Esophagus muscularis mucosa (tissue), 4 donors: Measurements from ENCODE around the gene MSI2.

Experiments used
- EP300 ChIP-seq: sonication (generic); formaldehyde crosslinking; IDR thresholded peaks from one replicate; pipeline ENCODE4 v1.6.1; 2017; ENCODE audit warnings: antibody characterized with exemption
- POLR2A ChIP-seq: fragments of 450-650 bp; IDR thresholded peaks from one replicate; pipeline ENCODE4 v1.6.1; 2017; ENCODE audit warnings: antibody characterized with exemption, moderate library complexity, mild to moderate bottlenecking, low read depth
- POLR2AphosphoS5 ChIP-seq, 2 donors: sonication (generic); formaldehyde crosslinking; IDR thresholded peaks; one replicate each; pipeline ENCODE4 v1.6.1; 2017; ENCODE audit warnings: antibody characterized with exemption in 2 of 2
- TF ChIP-seq, protein P1 (sequence below), 3 experiments: fragments of 200-600 bp in 2 of 3; fragments of 450-650 bp in 1 of 3; sonication (generic) in 2 of 3; IDR thresholded peaks; one replicate each; pipeline ENCODE4 v1.5.1; 2017 to 2019; ENCODE audit warnings: antibody characterized with exemption in 3 of 3, mild to moderate bottlenecking in 2 of 3, moderate library complexity in 1 of 3

DNA sequence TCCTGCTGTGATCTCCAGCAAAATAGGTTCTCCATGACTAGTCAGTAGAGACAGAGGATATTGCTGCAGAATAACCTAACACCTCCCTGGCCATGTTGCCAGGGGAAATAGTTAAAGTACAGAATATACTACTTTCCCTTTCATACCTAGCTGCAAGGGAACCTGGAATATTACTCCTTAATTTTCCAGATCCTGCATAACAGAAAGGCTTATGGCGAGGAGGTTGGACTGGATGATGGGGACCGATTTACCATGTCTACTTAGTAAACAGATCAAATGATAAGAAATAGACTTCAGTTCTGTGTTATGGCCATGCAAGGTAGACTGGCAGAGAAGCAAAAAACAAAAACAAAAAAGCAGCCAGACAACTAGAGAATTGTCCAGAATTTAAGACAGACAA is 117.4 kb downstream of the MSI2 start:
- TF ChIP-seq, protein P1, sequence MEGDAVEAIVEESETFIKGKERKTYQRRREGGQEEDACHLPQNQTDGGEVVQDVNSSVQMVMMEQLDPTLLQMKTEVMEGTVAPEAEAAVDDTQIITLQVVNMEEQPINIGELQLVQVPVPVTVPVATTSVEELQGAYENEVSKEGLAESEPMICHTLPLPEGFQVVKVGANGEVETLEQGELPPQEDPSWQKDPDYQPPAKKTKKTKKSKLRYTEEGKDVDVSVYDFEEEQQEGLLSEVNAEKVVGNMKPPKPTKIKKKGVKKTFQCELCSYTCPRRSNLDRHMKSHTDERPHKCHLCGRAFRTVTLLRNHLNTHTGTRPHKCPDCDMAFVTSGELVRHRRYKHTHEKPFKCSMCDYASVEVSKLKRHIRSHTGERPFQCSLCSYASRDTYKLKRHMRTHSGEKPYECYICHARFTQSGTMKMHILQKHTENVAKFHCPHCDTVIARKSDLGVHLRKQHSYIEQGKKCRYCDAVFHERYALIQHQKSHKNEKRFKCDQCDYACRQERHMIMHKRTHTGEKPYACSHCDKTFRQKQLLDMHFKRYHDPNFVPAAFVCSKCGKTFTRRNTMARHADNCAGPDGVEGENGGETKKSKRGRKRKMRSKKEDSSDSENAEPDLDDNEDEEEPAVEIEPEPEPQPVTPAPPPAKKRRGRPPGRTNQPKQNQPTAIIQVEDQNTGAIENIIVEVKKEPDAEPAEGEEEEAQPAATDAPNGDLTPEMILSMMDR (IDR thresholded peaks at IDR 0.05) = no peak
- no peak for TF ChIP-seq POLR2AphosphoS5 (IDR thresholded peaks at IDR 0.05)
- TF ChIP-seq EP300 = no peak
- no peak for TF ChIP-seq POLR2A
